Measurements from ENCODE around the gene RPS6KL1. TPM values are rescaled to one million over a fixed set of nuclear protein-coding genes. Genes with fewer than 3 reads are reported as not detected.

Gene RPS6KL1
- total RNA-seq, 1 experiment from 2014 or later = 9.8 TPM

- no peaks in the 10 kb centered on the region for H3K4me1 Mint-ChIP-seq (ENCODE audit: low read depth, unreplicated experiment)
- H3K9me3 Mint-ChIP-seq (ENCODE audit: unreplicated experiment) = no peaks in the 10 kb centered on the region
- Histone ChIP-seq H3K9me3 (no peaks in the 10 kb centered on the region), H3K27me3 (replicated peaks; ENCODE audit: control insufficient read depth, insufficient read depth, low read length) (no peaks in the 10 kb centered on the region), H3K4me3 (ENCODE audit: low read depth, low read length) (no peak overlapping the region), H3K4me1 (no peaks in the 10 kb centered on the region), H3K36me3 (ENCODE audit: control insufficient read depth, insufficient read depth, low read length) (no peaks in the 10 kb centered on the region)
- H3K27me3 Mint-ChIP-seq (ENCODE audit: insufficient read depth, unreplicated experiment) = no peaks in the 10 kb centered on the region
- no peak for DNase-seq
- TF ChIP-seq CTCF (IDR thresholded peaks at IDR 0.05; ENCODE audit: insufficient read depth in 1 of 2, low read depth in 1 of 2, low read length in 1 of 2, severe bottlenecking in 1 of 2, unreplicated experiment in 1 of 2) = no peak
- no peak overlapping the region for H3K4me3 Mint-ChIP-seq (ENCODE audit: unreplicated experiment)
- no peaks in the 10 kb centered on the region for H3K36me3 Mint-ChIP-seq (ENCODE audit: insufficient read depth, unreplicated experiment)
- intact Hi-C loops (cut with micrococcal nuclease; ENCODE audit: unreplicated experiment) = no loop called here
- H3K27ac Mint-ChIP-seq (ENCODE audit: unreplicated experiment) = no peak overlapping the region
- CTCF ChIA-PET = interaction anchor here (0.8 kb wide), 1 partner anchor 24 kb away, joined by 3 read pairs; no protein-coding TSS in a partner anchor
- POLR2A ChIA-PET = no interaction called here
- no TSS peak for BruUV-seq (replicated peaks)
Measured at GRCh38 chr14:74965486-74966153, 42.6 kb upstream of the RPS6KL1 start.

- H3K4me3 ChIP-seq (ENCODE audit: low read depth, low read length) = no peak overlapping the region
- H3K36me3 ChIP-seq (ENCODE audit: control insufficient read depth, insufficient read depth, low read length) = no peaks in the 10 kb centered on the region
- H3K9me3 ChIP-seq = no peaks in the 10 kb centered on the region
- H3K4me3 Mint-ChIP-seq (ENCODE audit: unreplicated experiment) = no peak overlapping the region
- H3K36me3 Mint-ChIP-seq (ENCODE audit: insufficient read depth, unreplicated experiment) = no peaks in the 10 kb centered on the region
- no peak for DNase-seq
- H3K27me3 Mint-ChIP-seq (ENCODE audit: insufficient read depth, unreplicated experiment) = no peaks in the 10 kb centered on the region
- CTCF ChIA-PET = interaction anchor here (0.5 to 0.8 kb wide), 2 partner anchors 25 to 53 kb away, joined by 3 read pairs; no protein-coding TSS in a partner anchor
- no peaks in the 10 kb centered on the region for H3K4me1 ChIP-seq
- no peaks in the 10 kb centered on the region for H3K9me3 Mint-ChIP-seq (ENCODE audit: unreplicated experiment)
- no peaks in the 10 kb centered on the region for H3K4me1 Mint-ChIP-seq (ENCODE audit: low read depth, unreplicated experiment)
- TF ChIP-seq CTCF (IDR thresholded peaks at IDR 0.05; ENCODE audit: insufficient read depth in 1 of 2, low read depth in 1 of 2, low read length in 1 of 2, severe bottlenecking in 1 of 2, unreplicated experiment in 1 of 2) = no peak
- no peaks in the 10 kb centered on the region for H3K27me3 ChIP-seq (replicated peaks; ENCODE audit: control insufficient read depth, insufficient read depth, low read length)
- intact Hi-C loops (cut with micrococcal nuclease; ENCODE audit: unreplicated experiment) = no loop called here
- H3K27ac Mint-ChIP-seq (ENCODE audit: unreplicated experiment) = no peak overlapping the region
- BruUV-seq (replicated peaks) = no TSS peak
- POLR2A ChIA-PET = no interaction called here
Measured at GRCh38 chr14:74964787-74965485, 41.9 kb upstream of the RPS6KL1 start.

GRCh38 chr14:74963705-74964271 is 40.7 kb upstream of the RPS6KL1 start:
- Mint-ChIP-seq H3K9me3 (ENCODE audit: unreplicated experiment) (no peaks in the 10 kb centered on the region), H3K4me3 (ENCODE audit: unreplicated experiment) (no peak overlapping the region), H3K36me3 (ENCODE audit: insufficient read depth, unreplicated experiment) (no peaks in the 10 kb centered on the region), H3K27ac (ENCODE audit: unreplicated experiment) (no peak overlapping the region), H3K4me1 (ENCODE audit: low read depth, unreplicated experiment) (no peaks in the 10 kb centered on the region), H3K27me3 (ENCODE audit: insufficient read depth, unreplicated experiment) (no peaks in the 10 kb centered on the region)
- TF ChIP-seq CTCF (IDR thresholded peaks at IDR 0.05; ENCODE audit: insufficient read depth in 1 of 2, low read depth in 1 of 2, low read length in 1 of 2, severe bottlenecking in 1 of 2, unreplicated experiment in 1 of 2) = no peak
- no peaks in the 10 kb centered on the region for H3K9me3 ChIP-seq
- ChIA-PET CTCF (no interaction called here), POLR2A (interaction anchor here (0.7 kb wide), 1 partner anchor 13 kb away, joined by 5 read pairs; no protein-coding TSS in a partner anchor)
- no TSS peak for BruUV-seq (replicated peaks)
- no peaks in the 10 kb centered on the region for H3K27me3 ChIP-seq (replicated peaks; ENCODE audit: control insufficient read depth, insufficient read depth, low read length)
- H3K36me3 ChIP-seq (ENCODE audit: control insufficient read depth, insufficient read depth, low read length) = no peaks in the 10 kb centered on the region
- intact Hi-C loops (cut with micrococcal nuclease; ENCODE audit: unreplicated experiment) = no loop called here
- no peaks in the 10 kb centered on the region for H3K4me1 ChIP-seq
- H3K4me3 ChIP-seq (ENCODE audit: low read depth, low read length) = no peak overlapping the region
- DNase-seq = no peak
